ENCODE measurements around the gene GNL3.
A peak's percentile ranks its signal among the peaks of the same experiment; 100 is the strongest.

Gene GNL3

DNA sequence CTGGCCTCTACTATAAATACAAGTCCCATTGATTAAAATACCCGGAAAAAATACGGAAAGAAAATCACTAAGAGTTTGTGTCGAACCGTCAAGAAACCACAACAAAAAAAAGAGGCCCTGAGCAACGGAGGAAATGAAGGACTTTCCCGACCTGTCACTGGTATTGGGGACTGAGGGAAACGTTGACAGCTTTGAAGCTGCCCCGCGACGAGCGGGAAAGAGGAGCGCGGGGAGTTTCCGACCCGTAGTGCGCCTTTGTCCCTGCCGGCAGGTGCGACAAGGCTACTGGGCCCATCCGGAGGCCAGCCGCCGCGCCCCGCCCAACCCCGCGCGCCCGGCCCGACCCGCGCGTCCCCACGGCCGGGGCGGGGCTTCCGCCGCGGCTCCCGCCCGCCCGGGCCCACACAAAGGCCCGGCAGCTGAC lies 535 bp upstream of the GNL3 start:
- peak; percentile 83 for DNase-seq (ENCODE audit: low read depth, low spot score)

DNA sequence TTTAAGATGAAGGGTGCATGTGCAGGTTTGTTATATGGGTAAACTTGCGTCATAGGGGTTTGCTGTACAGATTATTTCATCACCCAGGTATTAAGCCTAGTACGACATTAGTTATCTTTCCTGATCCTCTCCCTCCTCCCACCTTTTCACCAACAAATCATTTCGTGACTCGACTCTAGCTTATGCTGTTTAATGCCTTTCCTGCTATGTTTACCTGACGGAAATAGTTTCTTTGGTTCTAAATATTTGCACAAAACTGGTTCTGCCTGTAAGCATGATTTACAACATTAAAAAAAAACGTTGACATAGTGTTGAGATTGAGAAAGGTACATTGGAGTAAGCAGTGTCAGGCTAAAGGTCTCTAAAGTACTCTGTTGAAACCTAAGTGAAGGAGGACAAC lies 2.4 kb downstream of the GNL3 start:
- DNase-seq (ENCODE audit: low read depth, low spot score): no peak

DNA sequence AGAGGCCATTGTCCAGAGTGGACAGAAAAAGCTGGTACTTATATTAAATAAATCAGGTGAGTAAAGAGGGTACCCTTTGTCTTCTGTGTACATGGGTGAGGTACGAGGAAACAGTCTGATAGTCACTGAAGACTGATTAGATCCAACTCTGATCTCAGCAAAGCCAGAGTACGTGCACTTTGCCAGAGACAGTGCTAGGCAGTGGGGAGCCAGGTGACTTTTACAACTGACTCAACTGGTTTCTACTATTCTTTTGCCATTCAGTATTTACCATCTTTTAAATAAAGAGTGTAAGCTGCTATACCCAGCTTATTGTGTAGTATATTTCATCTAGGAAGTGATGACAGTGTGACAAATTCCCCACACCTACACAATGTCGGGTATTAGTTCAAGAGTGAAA lies 3.3 kb downstream of the GNL3 start:
- DNase-seq (ENCODE audit: low read depth, low spot score): no peak

DNA sequence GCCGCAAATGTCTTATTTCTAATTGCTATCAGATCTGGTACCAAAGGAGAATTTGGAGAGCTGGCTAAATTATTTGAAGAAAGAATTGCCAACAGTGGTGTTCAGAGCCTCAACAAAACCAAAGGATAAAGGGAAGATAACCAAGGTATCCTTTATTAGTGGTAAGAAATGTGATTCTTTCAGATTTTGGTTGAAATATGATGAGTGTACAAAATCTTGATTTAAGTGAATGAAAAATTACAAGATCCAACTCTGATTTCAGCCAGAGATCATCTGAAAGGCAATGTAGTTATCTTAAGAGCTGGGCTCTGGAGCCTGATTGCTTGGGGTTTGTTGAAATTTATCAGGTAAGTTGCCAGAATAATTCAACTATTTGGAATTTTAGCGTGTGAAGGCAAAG lies 4.7 kb downstream of the GNL3 start:
- DNase-seq (ENCODE audit: low read depth, low spot score): no peak

DNA sequence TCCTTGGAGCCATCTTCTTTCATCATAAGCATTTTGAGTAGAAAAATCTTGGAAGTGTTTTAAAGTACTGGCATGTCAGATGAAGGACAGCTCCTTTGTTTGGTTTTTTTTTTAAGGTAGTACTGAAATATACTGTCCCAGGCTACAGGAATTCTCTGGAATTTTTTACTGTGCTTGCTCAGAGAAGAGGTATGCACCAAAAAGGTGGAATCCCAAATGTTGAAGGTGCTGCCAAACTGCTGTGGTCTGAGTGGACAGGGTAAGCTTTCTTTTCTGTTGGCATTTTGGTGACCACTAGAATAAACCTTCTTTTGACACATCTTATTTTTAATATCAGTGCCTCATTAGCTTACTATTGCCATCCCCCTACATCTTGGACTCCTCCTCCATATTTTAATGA lies 7.2 kb downstream of the GNL3 start:
- DNase-seq (ENCODE audit: low read depth, low spot score): no peak

DNA sequence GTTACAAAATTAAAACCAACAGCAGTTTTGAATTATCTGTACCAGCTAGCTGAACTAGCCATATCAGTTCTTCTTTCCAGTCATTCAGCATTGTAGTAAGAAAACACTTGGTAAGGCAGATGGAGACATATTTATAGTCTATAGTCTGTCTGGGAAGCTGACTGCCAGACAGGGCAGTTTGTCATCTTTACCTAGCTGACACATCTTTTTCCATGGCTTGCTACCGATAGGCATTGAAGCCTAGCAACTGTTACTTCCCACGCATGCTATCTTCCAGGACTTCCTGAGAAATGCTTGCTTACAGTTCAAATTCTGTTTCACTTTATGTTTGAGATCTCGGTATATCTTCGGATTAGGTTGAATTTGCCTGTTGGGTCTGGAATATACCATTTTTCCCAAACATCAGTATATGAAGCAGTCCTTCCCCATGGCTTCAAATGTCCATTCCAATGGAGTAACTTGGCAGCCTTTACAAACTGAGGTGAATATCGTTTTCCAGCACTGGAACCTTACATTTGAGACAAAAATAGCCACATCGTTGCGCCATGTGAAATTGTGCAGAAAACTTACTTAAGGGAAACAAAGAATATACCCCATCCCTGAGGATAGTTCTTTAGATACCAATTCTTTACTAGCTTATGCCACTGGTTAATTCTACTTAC lies 8.8 kb downstream of the GNL3 start:
- DNase-seq (ENCODE audit: low read depth, low spot score): no peak

DNA sequence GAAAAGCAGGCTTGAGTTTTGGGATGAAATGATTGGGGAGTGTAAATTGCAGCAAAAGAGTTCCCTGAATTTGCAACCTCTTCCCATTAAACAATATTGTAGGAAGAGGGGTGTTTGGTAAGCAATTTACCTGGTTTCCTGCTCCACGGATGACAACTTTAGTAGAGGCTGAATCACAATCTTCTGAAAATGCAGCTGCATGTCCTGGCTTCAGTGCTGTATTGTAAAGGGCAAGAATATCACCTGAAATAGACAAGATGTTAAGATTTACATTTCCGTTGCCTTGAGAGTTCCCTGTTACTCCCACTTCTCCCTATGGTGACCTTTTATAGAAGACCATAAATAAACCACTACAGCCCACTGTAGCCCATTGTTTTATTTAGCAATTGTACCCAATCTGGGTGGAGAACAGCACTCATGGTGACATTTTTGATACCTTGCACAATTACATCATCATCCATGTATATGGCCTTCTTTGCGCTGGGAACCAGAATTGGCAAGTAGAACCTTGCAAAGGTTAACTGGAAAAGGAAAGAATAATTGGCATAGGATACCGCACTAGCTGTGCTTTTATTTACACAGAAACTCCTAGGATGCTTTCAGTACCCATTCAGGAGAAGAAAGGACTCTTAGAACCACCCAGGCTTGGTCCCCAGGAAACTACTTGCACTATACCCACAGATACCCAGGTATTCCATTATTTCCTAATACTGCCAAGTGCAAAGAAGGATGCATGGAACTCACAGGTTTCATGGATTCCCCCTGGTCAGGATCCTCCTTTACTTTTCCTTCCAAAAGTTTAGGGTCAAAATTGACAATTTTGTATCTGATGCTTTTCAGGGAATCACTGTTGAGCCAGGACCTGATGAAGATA lies 10.2 kb downstream of the GNL3 start:
- no peak for DNase-seq (ENCODE audit: low read depth, low spot score)

DNA sequence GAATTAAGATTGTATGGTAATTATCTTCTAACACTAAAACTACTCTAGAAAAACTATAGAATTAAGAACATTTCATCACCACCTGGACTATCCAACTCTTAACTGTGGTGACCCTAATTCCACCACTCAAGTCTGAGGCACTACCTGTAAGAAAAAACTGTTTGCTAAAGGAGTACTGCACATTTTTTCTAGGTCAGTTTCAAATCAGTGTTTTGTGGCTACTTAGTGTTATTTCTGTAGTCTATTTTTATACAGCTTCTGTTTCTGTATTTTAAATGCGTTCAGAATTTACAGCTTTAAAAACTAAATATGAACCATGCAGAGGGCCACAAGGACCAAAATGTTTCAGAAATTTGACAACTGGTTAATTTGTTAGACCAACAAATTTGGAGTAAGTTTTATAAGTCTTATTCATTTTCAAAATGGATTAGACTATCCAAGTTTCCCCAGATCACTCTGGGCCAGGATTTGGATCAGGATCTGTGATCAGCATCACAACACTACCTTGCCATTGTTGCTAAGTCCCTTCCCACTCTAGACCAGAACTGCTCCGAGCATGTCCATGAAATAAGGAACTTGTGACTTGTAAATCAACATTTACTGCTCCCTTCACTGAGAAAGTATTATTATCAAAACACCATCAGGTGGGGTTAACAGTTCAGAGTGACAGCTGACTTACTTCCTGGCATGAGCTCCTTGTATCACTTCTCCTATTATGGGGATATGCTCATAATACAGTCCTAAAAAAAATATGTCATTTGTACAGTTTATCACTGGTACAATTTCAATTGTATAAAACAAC lies 11.2 kb downstream of the GNL3 start:
- no peak for DNase-seq (ENCODE audit: low read depth, low spot score)

DNA sequence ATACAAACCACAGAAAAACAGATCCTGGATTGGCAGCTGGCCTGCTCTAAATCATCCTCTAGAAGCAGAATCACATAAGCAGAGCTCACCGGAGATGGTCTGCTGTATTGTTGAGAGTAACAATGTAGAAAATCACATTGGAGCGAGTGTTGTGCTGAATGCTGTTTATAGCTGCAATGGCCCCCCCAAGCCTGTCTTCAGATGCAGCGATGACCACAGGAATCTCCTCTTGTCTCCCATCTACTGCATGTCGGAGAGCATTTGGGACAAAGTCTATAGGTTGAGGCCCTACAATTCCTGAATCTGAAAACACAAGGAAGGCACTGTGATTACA lies 11.8 kb downstream of the GNL3 start:
- no peak for DNase-seq (ENCODE audit: low read depth, low spot score)

DNA sequence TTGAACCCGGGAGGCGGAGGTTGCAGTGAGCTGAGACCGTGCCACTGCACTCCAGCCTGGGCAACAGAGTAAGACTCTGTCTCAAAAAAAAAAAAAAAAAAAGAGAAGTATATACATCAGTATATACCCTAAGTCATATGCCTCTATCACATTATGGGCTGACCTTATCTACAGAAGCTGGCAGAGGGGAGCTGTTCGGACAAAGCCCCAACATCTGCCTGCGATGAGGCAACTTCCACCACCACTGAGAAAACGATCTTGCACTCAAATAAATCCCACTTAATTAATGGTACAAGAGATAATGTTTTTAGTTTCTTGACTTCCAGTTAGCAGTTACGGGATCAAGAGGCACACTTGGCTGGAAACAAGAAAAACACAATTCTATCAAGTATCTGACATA lies 17.5 kb downstream of the GNL3 start:
- DNase-seq (ENCODE audit: low read depth, low spot score): no peak

DNA sequence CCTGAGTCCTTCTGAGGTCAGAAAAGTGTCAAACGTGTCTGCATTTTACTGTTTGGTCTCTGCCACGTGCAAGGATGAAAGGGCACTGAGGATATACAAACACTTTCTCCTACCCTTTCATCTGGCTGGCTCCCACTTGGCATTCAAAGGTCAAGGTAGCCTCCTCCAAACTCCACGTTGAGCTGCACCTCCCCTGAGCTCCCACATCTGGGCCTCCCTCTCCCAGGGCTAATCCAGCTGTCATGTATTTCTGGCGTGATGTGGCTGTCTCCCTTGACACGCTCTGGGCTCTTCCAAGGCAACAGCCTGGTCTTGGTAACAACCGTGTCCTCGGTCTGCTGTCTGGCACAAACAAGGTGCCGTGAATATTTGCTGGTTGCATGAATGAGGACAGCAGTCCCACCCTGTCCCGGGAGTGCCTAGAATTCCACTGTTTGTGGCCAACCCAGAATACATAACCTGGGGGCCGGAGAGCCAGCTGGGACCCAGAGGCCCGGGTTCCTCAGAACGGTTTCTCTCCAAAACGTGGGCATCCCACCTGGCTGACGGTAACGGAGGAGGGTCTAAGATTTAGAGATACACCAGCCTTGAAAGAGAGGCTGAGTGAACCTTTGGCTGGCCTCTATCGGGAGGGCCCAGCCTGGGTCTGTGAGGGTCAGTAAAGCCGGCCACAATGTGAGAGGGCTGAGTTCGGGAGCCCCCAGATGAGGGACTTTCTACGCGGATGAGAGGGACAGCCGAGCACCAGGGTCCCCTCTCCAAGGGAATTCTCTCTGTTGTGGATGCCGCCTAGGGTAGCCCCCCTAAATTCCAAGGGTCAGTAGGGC lies 19.0 kb downstream of the GNL3 start:
- peak; percentile 34 for DNase-seq (ENCODE audit: low read depth, low spot score)

DNA sequence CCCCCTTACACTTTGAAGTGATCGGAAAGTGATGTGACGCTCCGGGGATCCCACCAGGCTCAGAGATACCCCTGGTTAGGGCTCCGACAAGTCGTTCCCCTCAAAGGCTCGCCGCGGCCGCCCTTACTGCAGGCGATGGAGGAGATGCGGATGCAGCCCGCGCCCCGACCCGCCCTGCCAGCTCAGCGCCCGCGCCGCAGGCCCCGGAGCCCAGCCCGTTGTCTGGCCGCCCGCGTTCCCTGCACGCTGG lies 19.5 kb downstream of the GNL3 start:
- no peak for DNase-seq (ENCODE audit: low read depth, low spot score)

DNA sequence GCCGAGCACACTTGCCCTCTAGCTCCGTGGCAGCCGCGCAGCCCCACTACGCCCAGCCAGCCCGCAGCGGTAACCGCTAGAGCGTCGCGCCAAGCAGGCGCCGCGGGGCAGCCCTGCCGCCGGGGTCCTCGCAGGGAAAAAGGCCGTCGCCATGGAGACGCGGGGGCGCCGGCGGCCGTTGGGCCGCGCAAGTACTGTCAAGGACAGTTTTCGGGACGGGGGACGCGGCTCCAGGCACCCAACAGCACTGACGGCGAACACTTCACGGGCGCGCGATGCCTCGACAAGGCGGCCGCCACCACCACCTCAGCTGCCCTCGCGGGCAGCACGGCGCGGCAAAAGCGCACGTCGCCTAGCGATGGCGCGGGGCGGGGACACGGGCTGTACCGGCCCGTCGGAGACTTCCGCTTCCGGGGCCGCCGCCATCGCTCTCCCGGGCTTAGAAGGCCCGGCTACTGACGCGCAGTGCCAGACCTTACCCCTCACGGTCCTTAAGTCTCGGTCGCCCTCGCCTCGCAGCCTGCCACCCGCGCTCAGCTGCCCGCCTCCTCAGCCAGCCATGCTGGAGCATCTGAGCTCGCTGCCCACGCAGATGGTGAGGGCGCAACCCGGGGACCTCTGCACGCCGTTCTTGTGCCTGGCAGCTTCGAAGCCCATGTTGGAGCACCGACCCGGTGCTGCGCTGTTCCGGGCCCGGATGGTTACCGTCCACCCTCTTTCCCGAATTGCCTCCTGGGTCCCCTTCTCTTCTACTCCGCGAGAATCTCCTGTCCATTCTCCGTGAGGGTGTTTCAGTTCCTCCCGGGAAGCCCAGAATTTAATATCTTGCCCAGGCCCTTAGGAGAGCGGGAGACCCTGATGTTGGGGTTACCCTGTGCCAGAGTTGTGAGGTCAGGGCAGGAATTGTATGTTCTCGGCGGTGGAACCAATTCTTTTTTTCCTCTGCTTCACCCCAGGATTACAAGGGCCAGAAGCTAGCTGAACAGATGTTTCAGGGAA lies 20.2 kb downstream of the GNL3 start, which contains the start of the genes GLT8D1 and SPCS1:
Gene GLT8D1, minus strand, starts transcription at position 104 of the 999 bp plus-strand sequence. CDS start 5,331 bp downstream, outside the sequence.
Gene SPCS1, plus strand, starts transcription at position 419 of the 999 bp plus-strand sequence. Its CDS starts 141 bp downstream, at position 560.
- DNase-seq (ENCODE audit: low read depth, low spot score): peak; percentile 92

DNA sequence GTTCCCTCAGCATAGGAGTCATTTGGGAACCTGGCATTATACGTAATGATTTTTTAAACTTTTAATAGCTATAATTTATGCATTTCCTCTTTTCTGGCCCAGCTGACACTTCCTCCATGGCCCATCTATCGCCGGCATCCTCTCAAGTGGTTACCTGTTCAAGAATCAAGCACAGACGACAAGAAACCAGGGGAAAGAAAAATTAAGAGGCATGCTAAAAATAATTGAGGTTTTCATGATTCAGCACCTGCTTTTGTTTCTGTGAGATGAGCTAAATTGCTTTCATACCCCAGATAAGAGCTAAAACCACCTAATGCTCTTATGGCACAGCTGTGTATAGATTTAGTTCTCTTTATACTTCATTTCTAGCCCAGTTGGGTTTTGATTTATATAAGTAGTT lies 21.8 kb downstream of the GNL3 start:
- DNase-seq (ENCODE audit: low read depth, low spot score): no peak

DNA sequence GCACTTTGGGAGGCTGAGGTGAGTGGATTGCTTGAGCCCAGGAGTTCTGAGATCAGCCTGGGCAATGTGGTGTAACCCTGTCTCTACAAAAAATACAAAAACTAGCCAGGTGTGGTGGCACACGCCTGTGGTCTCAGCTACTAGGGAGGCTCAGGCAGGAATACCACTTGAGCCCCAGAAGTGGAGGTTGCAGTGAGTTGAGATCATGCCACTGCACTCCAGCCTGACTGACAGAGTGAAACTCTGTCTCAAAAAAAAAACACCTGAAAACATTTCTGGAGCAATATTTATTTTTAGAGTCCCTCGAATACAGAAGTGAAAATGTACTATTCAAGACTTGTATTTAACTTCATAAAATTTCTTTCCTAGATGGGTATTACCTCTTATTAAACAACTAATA lies 24.7 kb downstream of the GNL3 start:
- DNase-seq (ENCODE audit: low read depth, low spot score): no peak

DNA sequence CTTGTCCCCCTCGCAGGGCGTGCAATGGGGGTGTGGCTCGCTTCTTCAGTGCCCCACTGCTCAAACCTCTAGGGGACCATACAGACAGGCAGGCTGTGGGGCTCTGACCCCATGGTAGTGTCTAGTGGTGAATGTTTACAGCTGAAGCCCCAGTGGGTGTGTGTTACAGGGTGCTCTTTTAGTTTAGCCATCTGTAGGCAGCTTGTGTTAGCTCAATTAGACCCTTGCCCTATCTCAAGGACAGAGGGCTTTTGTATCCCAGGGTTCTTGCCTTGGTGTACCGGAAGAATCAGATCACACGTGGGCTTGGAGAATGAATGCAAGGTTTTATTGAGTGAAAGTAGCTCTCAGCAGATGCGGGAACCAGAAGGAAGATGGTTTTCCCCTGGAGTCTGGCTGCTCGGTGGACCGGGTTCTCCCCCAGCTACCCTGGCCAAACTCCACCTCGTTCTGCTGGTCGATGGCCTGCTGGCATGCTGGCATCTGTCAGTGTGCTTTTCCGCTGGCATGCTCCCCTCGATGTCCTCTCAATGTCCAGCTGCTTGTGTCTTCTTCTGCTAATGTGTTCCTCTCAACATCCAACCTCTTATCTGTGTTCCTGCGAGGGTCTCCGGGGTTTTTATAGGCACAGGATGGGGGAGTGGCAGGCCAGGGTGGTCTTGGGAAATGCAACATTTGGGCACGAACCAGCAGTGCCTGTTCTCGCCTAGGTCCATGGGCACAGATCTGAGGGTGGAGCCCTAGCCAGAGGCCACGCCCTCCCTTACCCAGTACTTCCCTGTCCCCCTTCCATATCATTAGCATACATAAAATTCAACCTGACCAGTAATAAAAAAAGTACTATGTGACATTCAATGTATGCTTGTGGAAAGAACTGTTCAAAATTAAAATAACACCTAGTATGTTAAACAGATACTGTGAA lies 26.7 kb downstream of the GNL3 start:
- DNase-seq (ENCODE audit: low read depth, low spot score): no peak

DNA sequence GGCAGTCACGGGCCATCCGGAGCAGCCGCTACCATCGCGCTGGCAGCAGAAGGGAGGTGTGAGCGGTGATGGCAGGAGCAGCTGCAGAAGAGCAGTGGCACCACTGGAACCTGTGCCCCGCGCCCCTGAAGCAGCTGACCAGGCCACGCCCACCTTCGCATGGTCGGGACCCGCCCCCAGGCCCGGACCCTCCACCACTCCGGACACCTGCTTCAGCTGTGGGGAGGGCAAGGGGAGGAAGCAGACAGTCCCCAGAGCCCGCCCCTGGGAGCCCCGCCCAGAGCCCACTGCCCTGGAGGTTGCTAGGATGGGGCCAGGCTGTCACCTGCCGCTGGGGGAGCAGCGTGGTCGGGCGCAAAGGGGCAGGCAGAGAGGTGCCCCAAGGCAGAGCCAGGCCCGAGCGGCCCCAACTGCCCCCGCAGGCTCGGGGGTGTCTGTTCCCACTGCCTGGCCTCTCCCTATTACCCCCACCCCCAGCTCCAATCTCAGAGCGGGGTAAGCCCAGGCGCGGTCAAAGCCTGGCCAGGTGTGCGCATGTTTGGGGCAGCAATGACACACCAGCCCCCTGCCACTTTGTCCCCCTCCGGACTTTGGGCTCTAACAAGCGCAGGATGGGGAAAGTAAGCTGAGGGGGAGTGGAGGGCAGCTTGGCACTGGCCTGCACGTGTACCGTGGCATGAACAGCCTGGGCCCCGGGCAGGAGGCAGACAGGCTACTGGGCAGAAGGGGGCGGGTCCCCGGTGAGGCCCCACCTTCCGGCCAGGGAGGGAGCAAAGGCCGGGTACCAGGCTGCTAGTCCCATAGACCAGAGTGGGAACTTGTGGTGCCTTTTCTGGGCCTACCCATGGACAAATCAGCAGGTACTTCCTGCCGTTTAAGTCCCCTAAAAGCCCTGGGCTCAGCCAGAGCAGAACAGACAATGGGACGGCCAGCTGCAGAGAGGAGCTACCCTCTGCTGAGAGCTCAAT lies 28.8 kb downstream of the GNL3 start:
- DNase-seq (ENCODE audit: low read depth, low spot score): peak; percentile 86

DNA sequence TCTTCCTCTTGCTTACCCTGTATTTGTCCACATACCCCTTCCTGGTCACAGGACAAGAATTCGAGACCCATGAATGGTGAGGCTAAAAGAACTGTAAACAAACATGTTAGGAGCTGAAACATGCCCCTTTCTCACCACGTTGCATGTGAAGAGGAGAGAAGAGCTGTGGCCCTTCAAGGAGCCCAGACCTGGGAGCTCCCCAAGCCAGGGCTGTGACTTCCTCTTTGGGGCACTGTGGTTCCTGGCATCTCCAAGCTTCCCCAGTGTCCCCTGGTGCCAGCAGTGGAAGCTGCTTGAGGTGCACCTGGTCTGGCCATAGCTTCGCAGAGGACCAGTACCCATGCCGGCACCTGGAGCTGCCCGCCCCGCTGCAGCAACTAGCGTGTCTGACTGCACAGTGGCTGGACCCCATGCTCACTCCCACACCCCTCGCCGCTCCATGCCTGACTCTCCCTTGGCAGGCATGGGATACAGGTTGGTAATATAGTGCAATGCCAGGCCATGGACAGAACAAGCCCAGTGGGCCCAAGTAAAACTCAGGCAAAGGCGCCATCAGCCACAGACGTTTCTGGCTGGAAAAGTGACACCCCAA lies 30.0 kb downstream of the GNL3 start:
- no peak for DNase-seq (ENCODE audit: low read depth, low spot score)
